GM21717 (cell line): ENCODE data around the gene C5AR1.
"Not testable (repeated sequence)": the region's sequence is repeated elsewhere in the genome, so short reads cannot be mapped to it uniquely, and the experiment has no call there.

Experiments
- ATAC-seq: cut with Tn5 transposase; IDR thresholded peaks from one replicate; pipeline ENCODE4 v1.9.1; 2021; ENCODE audit warnings: mild to moderate bottlenecking, moderate library complexity; ENCODE audit not compliant: unreplicated experiment

C5AR1 gene

GRCh38 chr19:47330466-47330869 lies 20.8 kb downstream of the C5AR1 start:
- ATAC-seq: no peak

GRCh38 chr19:47331490-47331889 lies 21.8 kb downstream of the C5AR1 start:
- no peak for ATAC-seq

- ATAC-seq: no peak
These were observed 22.4 kb downstream of the C5AR1 start, which contains the start of gene C5AR2 for GRCh38 chr19:47331931-47332547. TSS of gene C5AR2 (plus strand) at chr19:47332175. CDS start at chr19:47340800, 8,625 bp downstream.

- not testable (repeated sequence) for ATAC-seq
These were observed 27.4 kb downstream of the C5AR1 start for GRCh38 chr19:47336765-47337718.

GRCh38 chr19:47339196-47339880 lies 29.7 kb downstream of the C5AR1 start:
- ATAC-seq: no peak

GRCh38 chr19:47340477-47341208 lies 31.0 kb downstream of the C5AR1 start:
- no peak for ATAC-seq

GRCh38 chr19:47341734-47342133 lies 32.1 kb downstream of the C5AR1 start:
- ATAC-seq: no peak

- no peak for ATAC-seq
These were observed 33.6 kb downstream of the C5AR1 start for GRCh38 chr19:47343194-47343802.

- ATAC-seq: no peak
These were observed 34.8 kb downstream of the C5AR1 start for GRCh38 chr19:47344425-47344824.

- not testable (repeated sequence) for ATAC-seq
These were observed 36.4 kb downstream of the C5AR1 start for GRCh38 chr19:47346024-47346423.

GRCh38 chr19:47348819-47349795 lies 39.4 kb downstream of the C5AR1 start, which contains the start of gene DHX34:
TSS of gene DHX34 (plus strand) at chr19:47349315. CDS start at chr19:47353031, 3,716 bp downstream.
- peak; percentile 86 for ATAC-seq

GRCh38 chr19:47350630-47351029 lies 41.0 kb downstream of the C5AR1 start:
- no peak for ATAC-seq

GRCh38 chr19:47351548-47351947 lies 41.9 kb downstream of the C5AR1 start:
- no peak for ATAC-seq

GRCh38 chr19:47352095-47352494 lies 42.4 kb downstream of the C5AR1 start:
- no peak for ATAC-seq

GRCh38 chr19:47353307-47353712 lies 43.6 kb downstream of the C5AR1 start:
- no peak for ATAC-seq

- no peak for ATAC-seq
These were observed 47.2 kb downstream of the C5AR1 start for GRCh38 chr19:47356900-47357299.

- no peak for ATAC-seq
These were observed 48.4 kb downstream of the C5AR1 start for GRCh38 chr19:47357788-47358680.

- ATAC-seq: no peak
These were observed 49.3 kb downstream of the C5AR1 start for GRCh38 chr19:47358936-47359335.
